ENCODE measurements around the gene AP3B1. TPM values are rescaled to one million over a fixed set of nuclear protein-coding genes. Genes with fewer than 3 reads are reported as not detected.

The AP3B1 gene
- total RNA-seq, 3 donors from 2014 or later: 48.0 to 63.5 (median 48.2) TPM

DNA sequence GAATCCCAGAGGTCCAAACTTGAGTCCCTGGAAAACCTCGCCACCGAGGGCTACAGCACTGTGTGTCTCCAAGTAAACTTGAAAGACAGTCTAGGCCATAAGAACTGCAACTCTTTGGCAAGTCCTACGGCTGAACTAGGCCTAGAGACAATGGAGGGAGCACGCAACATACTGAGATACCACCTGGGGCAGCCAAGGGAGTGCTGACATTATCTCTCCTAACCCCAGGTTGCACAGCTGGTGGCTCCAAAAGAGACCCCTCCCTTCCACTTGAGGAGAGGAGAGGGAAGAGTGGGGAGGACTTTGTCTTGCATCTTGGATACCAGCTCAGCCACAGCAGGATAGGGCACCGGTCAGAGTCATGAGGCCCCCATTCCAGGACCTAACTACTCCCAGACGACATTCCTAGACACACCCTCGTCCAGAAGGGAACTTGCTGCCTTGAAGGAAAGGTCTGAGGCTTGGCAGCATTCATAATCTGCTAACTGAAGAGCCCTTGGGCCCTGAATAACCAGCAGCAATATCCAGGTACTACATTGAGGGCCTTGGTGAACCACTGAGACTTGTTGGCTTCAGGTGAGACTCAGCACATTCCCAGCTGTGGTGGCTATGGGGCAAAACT, 42.7 kb downstream of the AP3B1 start:
- Histone ChIP-seq H3K9me3 (peaks cover 0 to 5% of the 10 kb centered on the region in 2 donors), H3K4me3 (no peak overlapping the region), H3K27me3 (no peaks in the 10 kb centered on the region), H3K4me1 (no peaks in the 10 kb centered on the region), H3K36me3 (no peaks in the 10 kb centered on the region), H3K27ac (no peak overlapping the region)
- DNase-seq (ENCODE audit: low spot score in 2 of 2): no peak
- intact Hi-C loops (cut with DNase I; ENCODE audit: low total_unique reads): no loop called here
- TF ChIP-seq POLR2AphosphoS5 (IDR thresholded peaks at IDR 0.05) (no peak), POLR2A (IDR thresholded peaks at IDR 0.05) (no peak)
- TF ChIP-seq, protein P1, sequence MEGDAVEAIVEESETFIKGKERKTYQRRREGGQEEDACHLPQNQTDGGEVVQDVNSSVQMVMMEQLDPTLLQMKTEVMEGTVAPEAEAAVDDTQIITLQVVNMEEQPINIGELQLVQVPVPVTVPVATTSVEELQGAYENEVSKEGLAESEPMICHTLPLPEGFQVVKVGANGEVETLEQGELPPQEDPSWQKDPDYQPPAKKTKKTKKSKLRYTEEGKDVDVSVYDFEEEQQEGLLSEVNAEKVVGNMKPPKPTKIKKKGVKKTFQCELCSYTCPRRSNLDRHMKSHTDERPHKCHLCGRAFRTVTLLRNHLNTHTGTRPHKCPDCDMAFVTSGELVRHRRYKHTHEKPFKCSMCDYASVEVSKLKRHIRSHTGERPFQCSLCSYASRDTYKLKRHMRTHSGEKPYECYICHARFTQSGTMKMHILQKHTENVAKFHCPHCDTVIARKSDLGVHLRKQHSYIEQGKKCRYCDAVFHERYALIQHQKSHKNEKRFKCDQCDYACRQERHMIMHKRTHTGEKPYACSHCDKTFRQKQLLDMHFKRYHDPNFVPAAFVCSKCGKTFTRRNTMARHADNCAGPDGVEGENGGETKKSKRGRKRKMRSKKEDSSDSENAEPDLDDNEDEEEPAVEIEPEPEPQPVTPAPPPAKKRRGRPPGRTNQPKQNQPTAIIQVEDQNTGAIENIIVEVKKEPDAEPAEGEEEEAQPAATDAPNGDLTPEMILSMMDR (IDR thresholded peaks at IDR 0.05): no peak

DNA sequence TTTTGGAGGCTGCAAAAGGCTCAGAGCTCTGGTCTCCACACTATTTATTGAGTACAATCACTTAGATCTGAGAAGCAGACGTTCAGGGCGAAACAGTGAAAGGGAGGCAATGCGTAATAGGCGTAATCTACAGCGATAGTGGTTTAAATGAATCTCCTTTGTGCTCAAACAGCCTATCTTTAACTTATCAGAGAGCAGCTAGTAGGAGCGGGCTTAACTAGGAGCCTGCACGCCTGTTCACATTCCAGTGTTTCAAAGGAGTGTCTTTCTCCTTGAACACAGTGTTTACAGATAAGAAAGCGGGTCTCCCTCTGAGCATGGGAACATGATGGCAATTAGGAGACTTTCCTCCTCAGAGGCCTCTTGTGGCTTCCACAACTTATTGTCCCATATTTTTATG, 49.4 kb downstream of the AP3B1 start:
- no peaks in the 10 kb centered on the region for H3K36me3 ChIP-seq
- no peak overlapping the region for H3K4me3 ChIP-seq
- no peak for DNase-seq (ENCODE audit: low spot score in 2 of 2)
- no peak overlapping the region for H3K27ac ChIP-seq
- H3K4me1 ChIP-seq: no peaks in the 10 kb centered on the region
- TF ChIP-seq POLR2AphosphoS5 (IDR thresholded peaks at IDR 0.05): no peak
- TF ChIP-seq, protein P1 (IDR thresholded peaks at IDR 0.05): no peak
- no peak for TF ChIP-seq POLR2A (IDR thresholded peaks at IDR 0.05)
- H3K27me3 ChIP-seq: no peaks in the 10 kb centered on the region
- intact Hi-C loops (cut with DNase I; ENCODE audit: low total_unique reads): no loop called here
- H3K9me3 ChIP-seq: no peaks in the 10 kb centered on the region

DNA sequence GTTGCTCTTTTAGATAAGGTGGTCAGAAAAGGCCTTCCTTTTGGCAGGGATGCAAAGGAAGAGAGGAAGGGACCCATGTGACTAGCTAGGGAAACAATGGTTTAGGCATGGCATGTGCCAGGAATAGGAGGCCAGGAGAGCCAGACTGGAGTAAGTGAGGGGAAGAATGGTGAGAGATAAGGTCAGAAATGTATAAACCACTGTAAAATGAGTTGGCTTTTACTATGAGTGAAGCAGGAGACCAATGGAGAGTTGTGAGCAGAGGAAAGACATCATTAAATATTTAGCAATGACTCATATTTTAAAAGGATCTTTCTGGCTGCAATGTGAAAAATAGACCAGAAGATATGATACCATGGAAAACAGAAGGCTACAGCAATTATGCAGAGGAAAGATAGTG, 50.9 kb downstream of the AP3B1 start:
- no peak overlapping the region for H3K4me3 ChIP-seq
- DNase-seq (ENCODE audit: low spot score in 2 of 2): no peak
- H3K9me3 ChIP-seq: no peaks in the 10 kb centered on the region
- H3K27me3 ChIP-seq: no peaks in the 10 kb centered on the region
- no peaks in the 10 kb centered on the region for H3K36me3 ChIP-seq
- no peaks in the 10 kb centered on the region for H3K4me1 ChIP-seq
- no peak for TF ChIP-seq POLR2A (IDR thresholded peaks at IDR 0.05)
- TF ChIP-seq, protein P1 (IDR thresholded peaks at IDR 0.05): no peak
- no peak for TF ChIP-seq POLR2AphosphoS5 (IDR thresholded peaks at IDR 0.05)
- H3K27ac ChIP-seq: no peak overlapping the region
- intact Hi-C loops (cut with DNase I; ENCODE audit: low total_unique reads): no loop called here

DNA sequence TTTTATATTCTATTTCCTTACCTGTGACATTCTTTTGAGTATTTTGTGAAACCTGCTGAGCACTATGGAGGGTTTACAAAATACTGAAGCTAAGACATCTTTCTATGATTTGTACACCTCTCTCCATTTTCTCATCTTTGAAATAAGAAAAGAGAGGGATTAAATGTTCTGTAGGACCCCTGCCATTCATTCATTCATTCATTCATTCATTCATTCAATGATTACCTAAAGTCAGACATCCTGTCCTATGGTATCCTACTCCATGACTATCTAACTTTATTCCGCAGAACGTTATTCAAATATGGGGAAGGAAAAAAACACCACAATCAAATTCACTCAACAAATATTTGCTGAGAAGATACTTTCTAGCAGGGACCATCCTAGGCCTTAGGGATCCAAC, 51.4 kb downstream of the AP3B1 start:
- intact Hi-C loops (cut with DNase I; ENCODE audit: low total_unique reads): no loop called here
- H3K9me3 ChIP-seq: no peaks in the 10 kb centered on the region
- no peaks in the 10 kb centered on the region for H3K36me3 ChIP-seq
- no peaks in the 10 kb centered on the region for H3K4me1 ChIP-seq
- TF ChIP-seq POLR2A (IDR thresholded peaks at IDR 0.05) (no peak), POLR2AphosphoS5 (IDR thresholded peaks at IDR 0.05) (no peak)
- TF ChIP-seq, protein P1 (IDR thresholded peaks at IDR 0.05): no peak
- H3K4me3 ChIP-seq: no peak overlapping the region
- DNase-seq (ENCODE audit: low spot score in 2 of 2): no peak
- no peaks in the 10 kb centered on the region for H3K27me3 ChIP-seq
- no peak overlapping the region for H3K27ac ChIP-seq

DNA sequence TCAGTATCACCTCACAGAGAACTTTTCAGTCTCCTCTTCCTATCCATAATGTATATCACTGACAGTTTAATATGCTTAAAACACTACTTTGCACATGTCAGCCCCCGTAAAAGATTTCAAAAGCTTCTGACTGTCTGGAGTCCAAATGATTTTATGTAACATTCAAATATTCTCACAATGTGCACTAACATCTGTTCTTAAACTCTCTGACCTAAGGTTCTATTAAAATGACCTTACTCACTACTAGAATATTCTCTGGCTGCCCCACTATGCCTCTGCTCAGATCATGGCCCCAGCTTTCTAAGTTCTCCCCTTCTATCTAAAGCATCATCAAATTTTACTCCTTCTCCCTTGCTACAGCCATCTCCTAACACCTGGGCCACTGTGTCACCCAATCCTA, 52.5 kb downstream of the AP3B1 start:
- no peak overlapping the region for H3K27ac ChIP-seq
- H3K27me3 ChIP-seq: no peaks in the 10 kb centered on the region
- no peaks in the 10 kb centered on the region for H3K9me3 ChIP-seq
- TF ChIP-seq POLR2AphosphoS5 (IDR thresholded peaks at IDR 0.05) (no peak), POLR2A (IDR thresholded peaks at IDR 0.05) (no peak)
- TF ChIP-seq, protein P1 (IDR thresholded peaks at IDR 0.05): no peak
- H3K4me1 ChIP-seq: no peaks in the 10 kb centered on the region
- H3K4me3 ChIP-seq: no peak overlapping the region
- no peaks in the 10 kb centered on the region for H3K36me3 ChIP-seq
- intact Hi-C loops (cut with DNase I; ENCODE audit: low total_unique reads): no loop called here
- DNase-seq (ENCODE audit: low spot score in 2 of 2): no peak
